Fibroblast of lung (primary cell): ENCODE measurements around the gene TMED3.

ENCODE experiments used
- EZH2 ChIP-seq: IDR thresholded peaks from 2 replicates; pipeline ENCODE4 v1.5.1; 2012; ENCODE audit warnings: low read length, control low read depth, mild to moderate bottlenecking; ENCODE audit errors: missing control alignments
- TF ChIP-seq, protein P1 (sequence below), 2 donors: IDR thresholded peaks in 1 of 2; conservative IDR thresholded peaks in 1 of 2; 1 replicate in 1 of 2; 2 replicates in 1 of 2; pipeline ENCODE4 v1.5.1; 2011 to 2012; ENCODE audit warnings: low read length in 2 of 2, control low read depth in 1 of 2, inconsistent platforms in 1 of 2, low read depth in 1 of 2, mild to moderate bottlenecking in 1 of 2

DNA sequence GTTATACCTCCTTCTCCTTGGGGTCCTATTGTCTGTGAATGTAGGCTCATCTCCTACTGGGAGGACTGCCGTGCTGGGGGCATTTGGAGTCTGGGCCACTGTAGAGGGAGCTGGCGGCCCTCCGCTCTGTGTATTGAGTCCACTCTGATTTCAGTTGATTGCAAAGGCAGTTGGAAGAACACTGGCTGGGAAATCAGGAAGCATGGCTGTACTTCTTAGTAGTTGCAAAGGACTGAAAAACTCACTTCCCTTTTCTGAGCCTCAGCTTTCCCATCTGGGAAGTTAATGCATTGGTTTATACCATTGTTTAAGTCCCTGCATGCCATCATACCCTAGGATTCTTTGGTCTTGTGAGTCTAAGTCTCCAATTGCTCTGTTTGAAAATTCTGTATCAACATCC, 46.7 kb downstream of the TMED3 start:
- TF ChIP-seq, protein P1, sequence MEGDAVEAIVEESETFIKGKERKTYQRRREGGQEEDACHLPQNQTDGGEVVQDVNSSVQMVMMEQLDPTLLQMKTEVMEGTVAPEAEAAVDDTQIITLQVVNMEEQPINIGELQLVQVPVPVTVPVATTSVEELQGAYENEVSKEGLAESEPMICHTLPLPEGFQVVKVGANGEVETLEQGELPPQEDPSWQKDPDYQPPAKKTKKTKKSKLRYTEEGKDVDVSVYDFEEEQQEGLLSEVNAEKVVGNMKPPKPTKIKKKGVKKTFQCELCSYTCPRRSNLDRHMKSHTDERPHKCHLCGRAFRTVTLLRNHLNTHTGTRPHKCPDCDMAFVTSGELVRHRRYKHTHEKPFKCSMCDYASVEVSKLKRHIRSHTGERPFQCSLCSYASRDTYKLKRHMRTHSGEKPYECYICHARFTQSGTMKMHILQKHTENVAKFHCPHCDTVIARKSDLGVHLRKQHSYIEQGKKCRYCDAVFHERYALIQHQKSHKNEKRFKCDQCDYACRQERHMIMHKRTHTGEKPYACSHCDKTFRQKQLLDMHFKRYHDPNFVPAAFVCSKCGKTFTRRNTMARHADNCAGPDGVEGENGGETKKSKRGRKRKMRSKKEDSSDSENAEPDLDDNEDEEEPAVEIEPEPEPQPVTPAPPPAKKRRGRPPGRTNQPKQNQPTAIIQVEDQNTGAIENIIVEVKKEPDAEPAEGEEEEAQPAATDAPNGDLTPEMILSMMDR (conservative IDR thresholded peaks at IDR 0.05 in 1 of 2, IDR thresholded peaks at IDR 0.05 in 1 of 2; ENCODE audit: low read depth in 1 of 2, low read length in 2 of 2): no peak
- no peak for TF ChIP-seq EZH2
